GM18526 (cell line): ENCODE data around the gene ZNF784.

ENCODE experiments used
- POLR2A ChIP-seq: IDR thresholded peaks from 3 replicates; pipeline ENCODE4 v1.6.1; 2011; ENCODE audit not compliant: insufficient read length; ENCODE audit errors: extremely low read depth

ZNF784 gene

GRCh38 chr19:55609326-55609725, 15.0 kb downstream of the ZNF784 start:
- no peak for TF ChIP-seq POLR2A

GRCh38 chr19:55606817-55607216, 17.5 kb downstream of the ZNF784 start:
- no peak for TF ChIP-seq POLR2A

- TF ChIP-seq POLR2A, result no peak
Measured at GRCh38 chr19:55606471-55606787, 17.9 kb downstream of the ZNF784 start.

- no peak for TF ChIP-seq POLR2A
Measured at GRCh38 chr19:55605637-55606470, 18.5 kb downstream of the ZNF784 start, which contains the start of gene ZNF865. Gene ZNF865 (plus strand): TSS chr19:55605647. CDS start chr19:55613619, 7,972 bp downstream.

- TF ChIP-seq POLR2A, result peak; percentile 46
Measured at GRCh38 chr19:55605207-55605636, 19.1 kb downstream of the ZNF784 start.

- no peak for TF ChIP-seq POLR2A
Measured at GRCh38 chr19:55603581-55604292, 20.6 kb downstream of the ZNF784 start.

- no peak for TF ChIP-seq POLR2A
Measured at GRCh38 chr19:55603115-55603514, 21.3 kb downstream of the ZNF784 start.

GRCh38 chr19:55602104-55603001, 22.0 kb downstream of the ZNF784 start:
- no peak for TF ChIP-seq POLR2A

- TF ChIP-seq POLR2A, result no peak
Measured at GRCh38 chr19:55601084-55601483, 23.3 kb downstream of the ZNF784 start.

GRCh38 chr19:55600662-55601028, 23.7 kb downstream of the ZNF784 start:
- no peak for TF ChIP-seq POLR2A

GRCh38 chr19:55599842-55600661, 24.3 kb downstream of the ZNF784 start, which contains the start of gene ZNF524:
Gene ZNF524 (plus strand): TSS chr19:55600288. CDS start chr19:55602113, 1,825 bp downstream.
- no peak for TF ChIP-seq POLR2A

- no peak for TF ChIP-seq POLR2A
Measured at GRCh38 chr19:55599468-55599841, 24.9 kb downstream of the ZNF784 start, which contains the start of gene FIZ1. Gene FIZ1 (minus strand): TSS chr19:55599517. CDS start chr19:55597865, 1,652 bp downstream.

- TF ChIP-seq POLR2A, result peak; percentile 49
Measured at GRCh38 chr19:55598719-55599467, 25.5 kb downstream of the ZNF784 start.

- TF ChIP-seq POLR2A, result no peak
Measured at GRCh38 chr19:55598034-55598433, 26.3 kb downstream of the ZNF784 start.

- TF ChIP-seq POLR2A, result no peak
Measured at GRCh38 chr19:55597501-55597921, 26.9 kb downstream of the ZNF784 start.
